NCI-H1092 (cell line): ENCODE data around the gene PCBP1.
"Not testable (repeated sequence)": the region's sequence is repeated elsewhere in the genome, so short reads cannot be mapped to it uniquely, and the experiment has no call there.

Experiments used
- DNase-seq: peaks from one replicate; lab custom pipeline; 2025; lab: John Stamatoyannopoulos, UW

The PCBP1 gene

DNA sequence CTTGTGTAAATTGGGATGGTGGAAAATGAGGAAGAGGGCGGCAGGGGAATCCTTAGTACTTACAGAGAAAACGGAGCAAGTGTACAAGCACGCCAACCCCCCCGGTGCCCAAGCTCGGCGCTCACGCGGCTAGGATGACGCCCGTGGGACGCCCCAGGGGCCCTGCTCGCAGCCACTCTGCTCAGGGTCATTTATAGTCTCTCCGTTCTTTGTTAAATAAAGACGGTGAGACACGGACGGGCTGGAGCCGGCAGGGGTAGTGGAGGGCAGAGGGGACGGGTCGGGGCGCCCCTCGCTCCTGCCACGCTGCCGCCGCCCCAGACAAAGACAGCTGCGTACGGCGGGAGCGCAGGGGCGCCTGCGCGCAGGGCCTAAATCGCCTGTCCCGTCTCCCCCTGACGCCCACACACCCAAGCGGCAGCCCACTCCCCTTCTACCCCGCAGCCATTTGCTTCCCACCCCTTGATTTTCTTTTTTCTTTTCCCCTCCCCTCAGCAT is 37.8 kb downstream of the PCBP1 start:
- DNase-seq = peak; percentile 31

DNA sequence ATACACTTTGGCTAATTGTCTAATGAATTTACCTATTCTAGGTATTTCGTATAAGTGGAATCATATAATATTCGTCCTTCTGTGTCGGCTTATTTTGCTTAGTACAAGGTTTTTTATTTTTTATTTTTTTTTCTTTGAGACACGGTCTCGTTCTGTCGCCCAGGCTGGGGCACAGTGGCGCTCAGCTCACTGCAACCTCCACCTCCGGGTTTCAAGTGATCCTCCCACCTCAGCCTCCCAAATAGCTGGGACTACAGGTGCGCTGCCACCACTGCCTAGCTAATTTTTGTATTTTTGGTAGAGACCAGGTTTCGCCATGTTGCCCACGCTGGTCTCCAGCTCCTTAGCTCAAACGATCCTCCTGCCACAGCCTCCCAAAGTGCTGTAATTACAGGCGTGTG is 38.2 kb downstream of the PCBP1 start:
- no peak for DNase-seq

- no peak for DNase-seq
Measured at GRCh38 chr2:70126413-70126812, 39.1 kb downstream of the PCBP1 start.

GRCh38 chr2:70128005-70128404 is 40.7 kb downstream of the PCBP1 start:
- no peak for DNase-seq

- DNase-seq = not testable (repeated sequence)
Measured at GRCh38 chr2:70131344-70132143, 44.3 kb downstream of the PCBP1 start.

DNA sequence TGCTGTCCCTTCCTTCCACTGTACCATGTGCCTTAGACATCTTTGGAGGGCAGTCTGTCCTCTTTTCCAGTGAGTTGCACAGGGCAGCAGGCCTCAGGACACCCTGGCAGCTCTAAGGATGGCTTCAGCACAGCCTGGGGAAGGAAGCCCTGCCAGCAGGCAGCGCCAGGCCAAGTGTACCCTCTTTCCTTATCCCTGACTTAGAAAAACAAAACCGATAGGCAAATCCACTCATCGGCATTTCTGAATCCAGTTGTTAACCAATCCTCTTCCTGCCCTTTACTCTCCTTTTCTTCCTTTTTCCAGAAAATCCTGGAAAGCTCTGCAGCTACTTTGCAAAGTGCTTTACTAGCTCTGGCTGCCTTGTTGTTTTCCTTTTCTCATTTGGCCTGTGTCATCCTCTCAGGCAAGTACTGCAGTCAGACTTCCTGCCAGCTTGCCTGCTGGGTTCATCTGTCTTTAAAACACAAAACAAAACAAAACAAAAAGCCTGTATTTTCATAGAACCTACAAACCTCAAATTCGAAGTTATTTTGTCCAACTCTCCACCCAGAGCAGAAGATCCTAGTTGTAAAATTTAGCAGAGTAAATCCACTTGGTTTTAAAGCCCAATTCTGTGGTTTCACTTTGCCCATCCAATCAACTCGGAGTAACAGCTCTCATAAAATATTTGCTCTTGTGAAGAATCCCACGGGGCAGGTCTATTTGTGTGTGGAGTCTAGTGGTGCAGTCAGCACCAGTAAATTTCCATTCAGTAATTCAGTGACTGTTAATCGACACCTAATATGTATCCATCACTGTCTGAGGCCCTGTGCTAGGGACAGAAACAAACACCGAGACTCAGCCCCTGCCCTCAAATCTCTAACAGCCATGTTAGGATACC is 45.2 kb downstream of the PCBP1 start:
- DNase-seq = peak; percentile 53

DNA sequence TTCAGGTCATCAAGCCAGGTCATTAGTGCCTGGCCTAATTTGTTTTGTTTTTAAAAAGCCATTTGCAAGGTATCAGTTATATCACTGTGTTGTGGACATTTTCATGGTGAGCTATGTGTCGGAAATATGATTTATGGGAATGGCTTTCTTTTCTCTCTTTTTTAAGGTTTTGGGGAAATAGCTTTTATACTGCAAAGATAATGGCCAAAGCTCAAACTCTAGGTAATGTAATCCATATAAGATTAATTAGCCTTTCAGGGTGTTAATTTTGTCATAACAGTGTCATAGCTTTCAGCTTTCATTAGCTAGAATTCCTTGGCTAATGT is 45.8 kb downstream of the PCBP1 start:
- DNase-seq = no peak

DNA sequence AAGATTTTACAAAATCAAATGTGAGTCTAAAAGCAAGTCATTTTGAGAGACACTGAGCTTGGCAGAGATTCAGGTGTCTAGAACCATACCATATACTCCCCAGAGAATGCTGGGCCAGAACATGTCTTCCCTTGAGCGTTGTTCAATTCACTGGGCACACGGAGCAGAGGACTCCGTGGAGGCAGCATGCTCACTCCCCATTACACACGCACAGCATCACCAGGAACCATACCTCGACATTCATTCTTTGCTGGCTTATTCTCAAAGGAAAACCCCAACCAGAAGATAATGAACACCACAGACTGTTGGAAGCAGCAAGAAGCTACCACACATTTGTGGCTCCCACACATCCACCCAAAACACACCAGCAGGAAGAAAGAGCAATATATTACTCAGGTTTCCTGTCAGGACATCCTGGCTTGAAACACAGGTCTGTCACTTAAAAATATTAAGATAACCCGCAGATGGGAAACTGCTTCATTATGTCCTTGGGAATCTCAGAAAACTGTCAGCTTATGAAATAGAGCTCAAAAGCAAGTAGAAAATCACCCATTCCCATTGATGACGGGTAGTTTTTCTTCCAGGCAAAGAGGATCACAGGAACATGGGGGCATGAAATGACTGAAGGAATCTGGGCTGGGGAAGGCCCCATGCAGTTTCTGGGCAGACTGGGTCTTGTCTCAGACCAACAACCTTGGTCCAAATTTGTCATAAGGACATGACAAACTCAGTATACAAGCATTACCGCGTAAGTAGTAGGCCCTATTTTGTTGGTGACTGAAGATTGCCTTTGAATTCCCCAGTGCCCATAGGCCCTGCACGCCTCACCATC is 46.4 kb downstream of the PCBP1 start:
- peak; percentile 42 for DNase-seq

DNA sequence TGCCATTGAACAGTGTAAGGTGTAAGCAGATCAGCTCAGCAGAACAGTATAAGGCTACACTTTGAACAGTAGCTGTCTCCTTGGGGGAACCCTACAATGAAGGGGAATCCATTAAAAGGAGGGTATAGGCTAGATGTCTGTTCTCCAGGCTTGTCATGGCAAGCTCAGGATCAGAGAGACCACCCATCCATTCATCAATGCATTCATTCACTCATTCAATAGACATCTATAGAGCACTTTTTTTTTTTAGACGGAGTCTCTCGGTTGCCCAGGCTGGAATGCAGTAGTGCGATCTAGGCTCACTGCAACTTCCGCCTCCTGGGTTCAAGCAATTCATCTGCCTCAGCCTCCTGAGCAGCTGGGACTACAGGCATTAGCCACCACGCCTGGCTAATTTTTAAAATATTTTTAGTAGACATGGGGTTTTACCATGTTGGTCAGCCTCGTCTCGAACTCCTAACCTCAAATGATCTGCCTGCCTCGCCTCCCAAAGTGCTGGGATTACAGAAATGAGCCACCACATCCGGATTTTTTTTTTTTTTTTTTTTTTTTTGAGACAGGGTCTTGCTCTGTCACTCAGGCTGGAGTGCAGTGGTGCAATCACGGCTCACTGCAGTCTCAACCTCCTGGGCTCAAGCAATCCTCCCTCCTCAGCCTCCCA is 47.2 kb downstream of the PCBP1 start:
- DNase-seq = not testable (repeated sequence)
